ENCODE results near the gene AP3B2. TPM values are rescaled to one million over a fixed set of nuclear protein-coding genes. Genes with fewer than 3 reads are reported as not detected.

The AP3B2 gene
- 0.22 and 0.43 TPM in 2 replicates for polyA plus RNA-seq (2011; rRNA removed)
- 0.51 and 0.78 TPM in 2 replicates for polyA minus RNA-seq (2011; rRNA and poly(A)+ RNA removed)

- Histone ChIP-seq H3K4me3 (ENCODE audit: low read depth, low read length) (peak within 1 kb of the TSS; percentile 66), H3K9me3 (ENCODE audit: control insufficient read depth, insufficient read depth, low read length) (no peaks in the 10 kb centered on the region; the same call in 1 of the 2 replicates), H3K27me3 (ENCODE audit: control insufficient read depth, insufficient read depth, low read length) (peaks cover 4% of the 10 kb centered on the region), H3K27ac (ENCODE audit: low read depth, low read length) (no peak within 1 kb of the TSS)
- CTCF ChIA-PET: no interaction called here
- DNase-seq (ENCODE audit: low read depth, low spot score): no peak
- POLR2A ChIA-PET: interaction anchor here (0.6 to 1.0 kb wide), 3 partner anchors 167 to 497 kb away, joined by 3 to 6 read pairs (median 3); partner anchors contain the start of gene RPS17
- TF ChIP-seq CTCF (IDR thresholded peaks at IDR 0.05; ENCODE audit: low read depth, low read length): no peak
Measured at GRCh38 chr15:82709421-82710207, at the start of gene AP3B2. Gene AP3B2 (minus strand): TSS chr15:82709875. CDS start chr15:82709706, 169 bp downstream.

- CTCF ChIA-PET: interaction anchor here (1.0 to 2.0 kb wide), 3 partner anchors 212 to 259 kb away, joined by 4 to 7 read pairs (median 5); partner anchors contain the start of genes C15orf40 and RPS17
- no peak for TF ChIP-seq CTCF (IDR thresholded peaks at IDR 0.05; ENCODE audit: low read depth, low read length)
- no peak for DNase-seq (ENCODE audit: low read depth, low spot score)
- Histone ChIP-seq H3K9me3 (ENCODE audit: control insufficient read depth, insufficient read depth, low read length) (no peaks in the 10 kb centered on the region), H3K27me3 (ENCODE audit: control insufficient read depth, insufficient read depth, low read length) (no peaks in the 10 kb centered on the region), H3K4me3 (ENCODE audit: low read depth, low read length) (peak overlapping the region; percentile 98), H3K27ac (ENCODE audit: low read depth, low read length) (no peak overlapping the region)
- POLR2A ChIA-PET: interaction anchor here (1.6 to 2.2 kb wide), 3 partner anchors 59 to 234 kb away, joined by 6 to 22 read pairs (median 9); partner anchors contain the start of genes RAMAC and RPS17
Measured at GRCh38 chr15:82751308-82751707, 41.6 kb upstream of the AP3B2 start.

GRCh38 chr15:82750831-82751180 is 41.1 kb upstream of the AP3B2 start:
- Histone ChIP-seq H3K9me3 (ENCODE audit: control insufficient read depth, insufficient read depth, low read length) (no peaks in the 10 kb centered on the region), H3K27ac (ENCODE audit: low read depth, low read length) (no peak overlapping the region), H3K4me3 (ENCODE audit: low read depth, low read length) (peak overlapping the region; percentile 98), H3K27me3 (ENCODE audit: control insufficient read depth, insufficient read depth, low read length) (no peaks in the 10 kb centered on the region)
- ChIA-PET POLR2A (interaction anchor here (0.9 to 2.2 kb wide), 6 partner anchors 16 to 235 kb away, joined by 3 to 22 read pairs (median 5); partner anchors contain the start of genes RAMAC and RPS17), CTCF (interaction anchor here (0.6 to 2.0 kb wide), 6 partner anchors 73 to 260 kb away, joined by 3 to 7 read pairs (median 4); partner anchors contain the start of gene C15orf40)
- no peak for TF ChIP-seq CTCF (IDR thresholded peaks at IDR 0.05; ENCODE audit: low read depth, low read length)
- no peak for DNase-seq (ENCODE audit: low read depth, low spot score)

- POLR2A ChIA-PET: interaction anchor here (0.9 to 2.2 kb wide), 9 partner anchors 16 to 317 kb away, joined by 3 to 22 read pairs (median 4); partner anchors contain the start of genes BTBD1, RAMAC and RPS17
- no peak for TF ChIP-seq CTCF (IDR thresholded peaks at IDR 0.05; ENCODE audit: low read depth, low read length)
- H3K4me3 ChIP-seq (ENCODE audit: low read depth, low read length): peak overlapping the region; percentile 98
- no peaks in the 10 kb centered on the region for H3K9me3 ChIP-seq (ENCODE audit: control insufficient read depth, insufficient read depth, low read length)
- CTCF ChIA-PET: interaction anchor here (0.6 to 2.0 kb wide), 9 partner anchors 21 to 260 kb away, joined by 3 to 7 read pairs (median 4); partner anchors contain the start of genes C15orf40 and RPS17
- DNase-seq (ENCODE audit: low read depth, low spot score): peak; percentile 89
- H3K27me3 ChIP-seq (ENCODE audit: control insufficient read depth, insufficient read depth, low read length): no peaks in the 10 kb centered on the region
- H3K27ac ChIP-seq (ENCODE audit: low read depth, low read length): peak overlapping the region; percentile 92
Measured at GRCh38 chr15:82749951-82750830, 40.5 kb upstream of the AP3B2 start.
